GM13977 (cell line): ENCODE results near the gene ATOX1.

Experiments
- DNase-seq: peaks from one replicate; pipeline ENCODE4 v3.0.0; 2012; ENCODE audit warnings: low spot score
- CTCF ChIP-seq: IDR thresholded peaks from 2 replicates; pipeline ENCODE4 v1.5.1; 2012; ENCODE audit warnings: mild to moderate bottlenecking, control low read depth; ENCODE audit not compliant: insufficient read depth; ENCODE audit errors: extremely low read depth, missing control alignments
- in situ Hi-C: fragments of 300-500 bp; cut with MboI; formaldehyde crosslinking; loops from one replicate; pipeline ENCODE4 v1.12.0; 2022; ENCODE audit warnings: low sequenced_read_pairs, low pct_unique_long_range_greater_than_20kb, mixed read lengths, inconsistent platforms; ENCODE audit not compliant: unreplicated experiment

Gene ATOX1

GRCh38 chr5:151770383-151771258 lies 12.2 kb upstream of the ATOX1 start:
- peak; percentile 44 for DNase-seq
- TF ChIP-seq CTCF = no peak
- in situ Hi-C loops = no loop called here

GRCh38 chr5:151766975-151767374 lies 8.5 kb upstream of the ATOX1 start:
- in situ Hi-C loops = no loop called here
- DNase-seq = no peak
- TF ChIP-seq CTCF = no peak

GRCh38 chr5:151764801-151765200 lies 6.4 kb upstream of the ATOX1 start:
- in situ Hi-C loops = no loop called here
- no peak for TF ChIP-seq CTCF
- no peak for DNase-seq

GRCh38 chr5:151758141-151758429 lies 346 bp downstream of the ATOX1 start:
- no peak for DNase-seq
- in situ Hi-C loops = no loop called here
- no peak for TF ChIP-seq CTCF

GRCh38 chr5:151757233-151758140 lies 944 bp downstream of the ATOX1 start:
- in situ Hi-C loops = no loop called here
- DNase-seq = no peak
- TF ChIP-seq CTCF = no peak

GRCh38 chr5:151755383-151755782 lies 3.0 kb downstream of the ATOX1 start:
- DNase-seq = no peak
- in situ Hi-C loops = no loop called here
- TF ChIP-seq CTCF = no peak
